ENCODE data around the gene CMSS1.

- TF ChIP-seq POLR2A (IDR thresholded peaks at IDR 0.05) = no peak
- no peak for TF ChIP-seq CTCF (IDR thresholded peaks at IDR 0.05)
These were observed 268.7 kb downstream of the CMSS1 start for GRCh38 chr3:100086401-100086800.

All from heart left ventricle (tissue), 13 donors.